Endodermal cell (in vitro differentiated cells): Measurements from ENCODE around the gene PLPPR1. TPM values are rescaled to one million over a fixed set of nuclear protein-coding genes. Genes with fewer than 3 reads are reported as not detected.

ENCODE experiments used
- DNase-seq: peaks from one replicate; pipeline ENCODE4 v3.0.0-alpha.2; 2017
- H3K27ac ChIP-seq: 2 replicates; pipeline ENCODE4 v1.5.1; 2013; ENCODE audit warnings: mild to moderate bottlenecking, low read depth, low read length, moderate library complexity
- H3K27me3 ChIP-seq: 2 replicates; pipeline ENCODE4 v1.6.1; 2013; ENCODE audit warnings: mild to moderate bottlenecking, low read length, moderate library complexity; ENCODE audit not compliant: insufficient read depth, control insufficient read depth, poor library complexity, severe bottlenecking
- H3K36me3 ChIP-seq: 2 replicates; pipeline ENCODE4 v1.7.0; 2013; ENCODE audit warnings: mild to moderate bottlenecking, low read length, moderate library complexity; ENCODE audit not compliant: control insufficient read depth, insufficient read depth
- H3K4me1 ChIP-seq: one replicate; pipeline ENCODE4 v1.7.0; 2013; ENCODE audit warnings: low read length; ENCODE audit not compliant: control insufficient read depth, insufficient read depth
- H3K4me3 ChIP-seq: 2 replicates; pipeline ENCODE4 v1.5.1; 2013; ENCODE audit warnings: mild to moderate bottlenecking, low read length, moderate library complexity
- H3K9ac ChIP-seq: 2 replicates; pipeline ENCODE4 v1.6.1; 2013; ENCODE audit warnings: mild to moderate bottlenecking, low read length, moderate library complexity; ENCODE audit not compliant: poor library complexity, severe bottlenecking; ENCODE audit errors: extremely low read depth
- H3K9me3 ChIP-seq: 2 replicates; pipeline ENCODE4 v1.6.1; 2013; ENCODE audit warnings: mild to moderate bottlenecking, low read length, moderate library complexity; ENCODE audit not compliant: control insufficient read depth
- H3K27ac Mint-ChIP-seq: 2 replicates; pipeline ENCODE4 v1.8.0; 2020; ENCODE audit warnings: mixed read lengths
- H3K27me3 Mint-ChIP-seq: 2 replicates; pipeline ENCODE4 v1.8.0; 2021; ENCODE audit warnings: mild to moderate bottlenecking, mixed read lengths; ENCODE audit not compliant: insufficient read depth
- H3K36me3 Mint-ChIP-seq: 2 replicates; pipeline ENCODE4 v1.8.0; 2020; ENCODE audit warnings: low read depth, mixed read lengths
- H3K4me1 Mint-ChIP-seq: 2 replicates; pipeline ENCODE4 v1.8.0; 2020; ENCODE audit warnings: mixed read lengths
- H3K4me3 Mint-ChIP-seq: 2 replicates; pipeline ENCODE4 v1.8.0; 2020; ENCODE audit warnings: mild to moderate bottlenecking, moderate library complexity, mixed read lengths
- H3K9me3 Mint-ChIP-seq: 2 replicates; pipeline ENCODE4 v1.8.0; 2020; ENCODE audit warnings: mild to moderate bottlenecking, mixed read lengths
- whole genome bisulfite sequencing, 2 experiments: methylation state at CpG; one replicate each; pipeline versions ENCODE4 v1.1.5 to v1.1.7; 2013; ENCODE audit warnings: missing lambda C conversion rate in 2 of 2, mixed read lengths in 1 of 2; ENCODE audit not compliant: insufficient coverage in 1 of 2, insufficient read length in 1 of 2; 5-methylcytosine and 5-hydroxymethylcytosine counted together
- total RNA-seq, 2 donors: library from RNA; stranded (reverse); fragmentation: NEBNext Ultra II Directional in 1 of 2; extraction: Animal tissue kit (Norgen Biotek cat#: 25700) in 1 of 2; gene quantifications; 2 replicates in 1 of 2; 3 replicates in 1 of 2; pipeline ENCODE4 v1.2.1, GENCODE V29; 2021
- TF ChIP-seq, protein P1 (sequence below): fragments of 200-600 bp; sonication (generic); conservative IDR thresholded peaks from 2 replicates; pipeline ENCODE4 v1.5.0; 2021; ENCODE audit warnings: antibody characterized with exemption, mild to moderate bottlenecking

The PLPPR1 gene
- total RNA-seq, 2 donors from 2014 or later: 1.5 to 4.6 TPM

DNA sequence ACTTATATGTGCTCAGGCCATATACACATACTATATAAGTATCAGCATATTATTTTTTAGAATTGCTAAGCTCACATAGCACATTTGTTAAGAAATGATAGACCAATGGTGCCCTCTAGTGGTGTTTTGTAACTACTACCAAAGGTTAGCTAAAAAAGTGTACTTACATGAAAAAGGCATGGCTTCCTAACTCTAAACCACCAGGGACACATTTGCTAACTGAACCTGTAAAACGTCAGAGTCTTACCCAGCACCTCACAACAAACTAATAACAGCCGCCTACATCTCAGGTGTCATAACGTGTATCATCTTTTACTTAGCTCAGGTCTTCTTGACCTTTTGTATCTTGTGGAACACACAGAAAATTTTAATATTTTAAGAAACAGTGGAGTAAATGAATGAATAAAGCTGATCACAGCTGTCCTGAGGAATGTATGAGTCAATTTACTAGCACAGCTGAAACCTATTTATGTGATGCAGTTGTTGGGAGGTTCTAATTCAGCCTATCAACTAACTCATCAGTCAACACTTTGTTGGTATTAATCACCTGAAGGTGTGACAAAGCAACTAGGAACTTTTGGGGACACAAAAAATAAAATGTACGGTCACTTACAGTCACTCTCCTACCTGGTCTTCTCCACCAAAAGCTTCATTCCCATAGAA lies 283.4 kb downstream of the PLPPR1 start:
- Histone ChIP-seq H3K36me3 (no peaks in the 10 kb centered on the region), H3K9ac (no peak overlapping the region), H3K27me3 (no peaks in the 10 kb centered on the region), H3K9me3 (no peaks in the 10 kb centered on the region), H3K4me3 (no peak overlapping the region), H3K4me1 (no peaks in the 10 kb centered on the region), H3K27ac (no peak overlapping the region)
- Mint-ChIP-seq H3K4me1 (peaks cover 2% of the 10 kb centered on the region), H3K4me3 (no peak overlapping the region), H3K36me3 (no peaks in the 10 kb centered on the region), H3K9me3 (no peaks in the 10 kb centered on the region), H3K27ac (no peak overlapping the region), H3K27me3 (no peaks in the 10 kb centered on the region)
- no peak for DNase-seq
- 25 to 44% methylated on average over 2 to 4 of the region's 4 CpGs for WGBS, 2 experiments
- TF ChIP-seq, protein P1, sequence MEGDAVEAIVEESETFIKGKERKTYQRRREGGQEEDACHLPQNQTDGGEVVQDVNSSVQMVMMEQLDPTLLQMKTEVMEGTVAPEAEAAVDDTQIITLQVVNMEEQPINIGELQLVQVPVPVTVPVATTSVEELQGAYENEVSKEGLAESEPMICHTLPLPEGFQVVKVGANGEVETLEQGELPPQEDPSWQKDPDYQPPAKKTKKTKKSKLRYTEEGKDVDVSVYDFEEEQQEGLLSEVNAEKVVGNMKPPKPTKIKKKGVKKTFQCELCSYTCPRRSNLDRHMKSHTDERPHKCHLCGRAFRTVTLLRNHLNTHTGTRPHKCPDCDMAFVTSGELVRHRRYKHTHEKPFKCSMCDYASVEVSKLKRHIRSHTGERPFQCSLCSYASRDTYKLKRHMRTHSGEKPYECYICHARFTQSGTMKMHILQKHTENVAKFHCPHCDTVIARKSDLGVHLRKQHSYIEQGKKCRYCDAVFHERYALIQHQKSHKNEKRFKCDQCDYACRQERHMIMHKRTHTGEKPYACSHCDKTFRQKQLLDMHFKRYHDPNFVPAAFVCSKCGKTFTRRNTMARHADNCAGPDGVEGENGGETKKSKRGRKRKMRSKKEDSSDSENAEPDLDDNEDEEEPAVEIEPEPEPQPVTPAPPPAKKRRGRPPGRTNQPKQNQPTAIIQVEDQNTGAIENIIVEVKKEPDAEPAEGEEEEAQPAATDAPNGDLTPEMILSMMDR: peak; percentile 90

DNA sequence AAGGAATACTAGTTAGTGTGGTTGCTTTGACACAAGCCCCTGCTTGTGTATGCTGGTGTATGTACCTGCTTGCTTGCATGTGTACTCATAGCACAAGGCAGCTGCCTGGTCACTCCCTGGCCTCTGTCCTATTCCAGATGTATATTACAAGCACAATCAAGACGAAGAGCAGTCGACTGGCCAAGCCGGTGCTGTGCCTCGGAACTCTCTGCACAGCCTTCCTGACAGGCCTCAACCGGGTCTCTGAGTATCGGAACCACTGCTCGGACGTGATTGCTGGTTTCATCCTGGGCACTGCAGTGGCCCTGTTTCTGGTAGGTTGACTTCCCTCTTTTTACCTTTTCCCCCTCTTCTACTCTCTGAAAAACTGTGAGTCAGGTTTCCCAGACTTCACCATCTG lies 284.1 kb downstream of the PLPPR1 start:
- Histone ChIP-seq H3K9ac (no peak overlapping the region), H3K4me1 (no peaks in the 10 kb centered on the region), H3K27ac (no peak overlapping the region), H3K4me3 (no peak overlapping the region), H3K27me3 (no peaks in the 10 kb centered on the region), H3K36me3 (no peaks in the 10 kb centered on the region), H3K9me3 (no peaks in the 10 kb centered on the region)
- Mint-ChIP-seq H3K4me1 (peaks cover 2% of the 10 kb centered on the region), H3K27ac (no peak overlapping the region), H3K9me3 (no peaks in the 10 kb centered on the region), H3K4me3 (no peak overlapping the region), H3K36me3 (no peaks in the 10 kb centered on the region), H3K27me3 (no peaks in the 10 kb centered on the region)
- TF ChIP-seq, protein P1: no peak
- no peak for DNase-seq
- WGBS, 2 experiments: 93 to 100% methylated on average over 3 to 8 of the region's 8 CpGs

DNA sequence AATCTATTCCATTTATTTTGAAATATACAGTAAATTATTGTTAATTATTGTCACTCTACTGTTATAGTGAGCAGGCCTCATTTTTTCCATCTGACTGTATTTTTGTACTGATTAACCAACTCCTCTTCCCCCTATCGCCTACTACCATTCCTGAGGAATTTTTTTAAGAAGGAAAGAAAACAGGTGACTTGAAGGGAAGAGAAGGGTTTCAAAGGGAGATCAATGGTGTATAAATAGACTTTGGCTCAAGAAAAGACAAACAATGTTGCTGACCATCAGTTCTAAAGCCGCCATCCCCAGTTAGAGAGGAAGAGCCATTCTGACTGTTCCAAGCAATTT lies 286.6 kb downstream of the PLPPR1 start:
- no peak overlapping the region for H3K27ac ChIP-seq
- WGBS, 2 experiments: 90 to 97% methylated on average over 1 to 2 of the region's 2 CpGs

More for the DNA sequence above, 286.6 kb downstream of the PLPPR1 start:
- Mint-ChIP-seq H3K4me1 (peaks cover 2% of the 10 kb centered on the region), H3K9me3 (no peaks in the 10 kb centered on the region), H3K27ac (no peak overlapping the region), H3K36me3 (no peaks in the 10 kb centered on the region), H3K27me3 (no peaks in the 10 kb centered on the region), H3K4me3 (no peak overlapping the region)
- H3K27me3 ChIP-seq: no peaks in the 10 kb centered on the region
- H3K36me3 ChIP-seq: no peaks in the 10 kb centered on the region
- no peak for DNase-seq
- H3K9me3 ChIP-seq: no peaks in the 10 kb centered on the region
- TF ChIP-seq, protein P1: no peak
- H3K4me3 ChIP-seq: no peak overlapping the region
- no peak overlapping the region for H3K9ac ChIP-seq
- no peaks in the 10 kb centered on the region for H3K4me1 ChIP-seq
